ENCODE data around the gene TBC1D5.

The TBC1D5 gene

GRCh38 chr3:17231537-17232261 lies 510.7 kb downstream of the TBC1D5 start:
- no peak for DNase-seq (ENCODE audit: low read depth)

GRCh38 chr3:17227472-17227871 lies 515.0 kb downstream of the TBC1D5 start:
- no peak for DNase-seq (ENCODE audit: low read depth)

GRCh38 chr3:17221529-17221928 lies 520.9 kb downstream of the TBC1D5 start:
- DNase-seq (ENCODE audit: low read depth) = no peak

GRCh38 chr3:17219593-17219992 lies 522.8 kb downstream of the TBC1D5 start:
- DNase-seq (ENCODE audit: low read depth) = no peak

GRCh38 chr3:17218587-17218986 lies 523.8 kb downstream of the TBC1D5 start:
- DNase-seq (ENCODE audit: low read depth) = no peak

GRCh38 chr3:17217588-17217987 lies 524.8 kb downstream of the TBC1D5 start:
- DNase-seq (ENCODE audit: low read depth) = no peak

- no peak for DNase-seq (ENCODE audit: low read depth)
Measured at GRCh38 chr3:17213102-17213501, 529.3 kb downstream of the TBC1D5 start.

GRCh38 chr3:17207979-17208378 lies 534.5 kb downstream of the TBC1D5 start:
- DNase-seq (ENCODE audit: low read depth) = no peak

GRCh38 chr3:17207019-17207418 lies 535.4 kb downstream of the TBC1D5 start:
- DNase-seq (ENCODE audit: low read depth) = no peak

GRCh38 chr3:17204049-17204650 lies 538.3 kb downstream of the TBC1D5 start:
- DNase-seq (ENCODE audit: low read depth) = no peak

- no peak for DNase-seq (ENCODE audit: low read depth)
Measured at GRCh38 chr3:17201538-17201937, 540.9 kb downstream of the TBC1D5 start.

- no peak for DNase-seq (ENCODE audit: low read depth)
Measured at GRCh38 chr3:17195856-17196604, 546.4 kb downstream of the TBC1D5 start.

GRCh38 chr3:17195192-17195611 lies 547.2 kb downstream of the TBC1D5 start:
- DNase-seq (ENCODE audit: low read depth) = no peak

GRCh38 chr3:17194116-17194515 lies 548.3 kb downstream of the TBC1D5 start:
- DNase-seq (ENCODE audit: low read depth) = no peak

- DNase-seq (ENCODE audit: low read depth) = no peak
Measured at GRCh38 chr3:17192995-17193394, 549.4 kb downstream of the TBC1D5 start.

GRCh38 chr3:17190353-17191078 lies 551.9 kb downstream of the TBC1D5 start:
- DNase-seq (ENCODE audit: low read depth) = no peak

- no peak for DNase-seq (ENCODE audit: low read depth)
Measured at GRCh38 chr3:17188378-17188777, 554.1 kb downstream of the TBC1D5 start.

- DNase-seq (ENCODE audit: low read depth) = no peak
Measured at GRCh38 chr3:17187589-17188184, 554.7 kb downstream of the TBC1D5 start.

GRCh38 chr3:17183951-17184550 lies 558.4 kb downstream of the TBC1D5 start:
- DNase-seq (ENCODE audit: low read depth) = no peak

- DNase-seq (ENCODE audit: low read depth) = no peak
Measured at GRCh38 chr3:17182166-17182565, 560.3 kb downstream of the TBC1D5 start.

GRCh38 chr3:17181413-17181907 lies 561.0 kb downstream of the TBC1D5 start:
- DNase-seq (ENCODE audit: low read depth) = no peak
